Hematopoietic multipotent progenitor cell (in vitro differentiated cells): ENCODE results near the gene ACAP3. TPM values are rescaled to one million over a fixed set of nuclear protein-coding genes. Genes with fewer than 3 reads are reported as not detected.
"Not testable (repeated sequence)": the region's sequence is repeated elsewhere in the genome, so short reads cannot be mapped to it uniquely, and the experiment has no call there.

Source experiments
- DNase-seq, 3 donors: peaks; one replicate each; pipeline ENCODE4 v3.0.0-alpha.2; 2011 to 2015; ENCODE audit warnings: low read depth in 2 of 3, low spot score in 2 of 3
- total RNA-seq: library from RNA; depleted of rRNA; stranded (reverse); fragments of >200 nt; gene quantifications from one replicate; pipeline ENCODE4 v1.2.3, GENCODE V29; 2012

The ACAP3 gene
- total RNA-seq, 1 donor: 41.2 TPM

- not testable (repeated sequence) for DNase-seq
These were observed 8.5 kb upstream of the ACAP3 start for GRCh38 chr1:1316199-1316598.

- DNase-seq: no peak
These were observed 7.8 kb upstream of the ACAP3 start for GRCh38 chr1:1315435-1315954.

GRCh38 chr1:1314678-1315335 is 7.1 kb upstream of the ACAP3 start:
- DNase-seq: no peak

- no peak for DNase-seq
These were observed 6.5 kb upstream of the ACAP3 start for GRCh38 chr1:1314237-1314586.

- no peak for DNase-seq
These were observed 5.9 kb upstream of the ACAP3 start for GRCh38 chr1:1313500-1314236.

GRCh38 chr1:1312450-1313314 is 5.0 kb upstream of the ACAP3 start:
- no peak for DNase-seq

- DNase-seq: no peak
These were observed 3.7 kb upstream of the ACAP3 start for GRCh38 chr1:1311107-1312104.

- no peak for DNase-seq
These were observed 2.8 kb upstream of the ACAP3 start for GRCh38 chr1:1310476-1311053.

- DNase-seq: no peak
These were observed 2.3 kb upstream of the ACAP3 start for GRCh38 chr1:1310109-1310385.

GRCh38 chr1:1309251-1310108 is 1.8 kb upstream of the ACAP3 start:
- DNase-seq: no peak

- DNase-seq: no peak
These were observed 1.1 kb upstream of the ACAP3 start for GRCh38 chr1:1308756-1309250.

GRCh38 chr1:1307261-1307922 is 338 bp downstream of the ACAP3 start:
- DNase-seq: no peak

- no peak for DNase-seq
These were observed 969 bp downstream of the ACAP3 start for GRCh38 chr1:1306661-1307260.

- peak in 2 of 3 donors; percentile 42 to 44 for DNase-seq
These were observed 1.6 kb downstream of the ACAP3 start for GRCh38 chr1:1306070-1306660.

GRCh38 chr1:1305300-1306069 is 2.2 kb downstream of the ACAP3 start:
- peak in 2 of 3 donors; percentile 90 to 92 for DNase-seq
